ENCODE data around the gene DEFB131A.
A peak's percentile ranks its signal among the peaks of the same experiment; 100 is the strongest.
"Not testable (repeated sequence)": the region's sequence is repeated elsewhere in the genome, so short reads cannot be mapped to it uniquely, and the experiment has no call there.

Gene DEFB131A

DNA sequence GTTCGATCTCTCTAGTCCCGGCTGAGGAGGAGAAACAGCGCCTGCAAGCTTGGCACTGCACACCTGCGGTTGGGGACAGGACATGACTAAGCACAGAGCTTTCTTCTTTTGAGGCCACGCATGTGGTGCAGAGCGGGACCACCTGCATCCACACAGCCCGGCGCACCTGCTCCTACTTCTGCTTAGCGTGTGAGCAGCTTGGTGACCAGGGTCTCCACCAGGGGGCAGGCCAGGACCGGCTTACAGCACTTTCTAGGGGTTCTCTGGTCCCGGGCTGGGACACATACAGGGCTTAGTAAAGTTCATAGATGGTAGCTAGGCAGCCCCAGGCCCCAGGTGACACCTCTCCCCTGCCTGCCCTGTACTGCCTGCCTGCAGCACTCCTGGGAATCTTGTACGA lies 51.2 kb downstream of the DEFB131A start:
- DNase-seq, result peak; percentile 19

DNA sequence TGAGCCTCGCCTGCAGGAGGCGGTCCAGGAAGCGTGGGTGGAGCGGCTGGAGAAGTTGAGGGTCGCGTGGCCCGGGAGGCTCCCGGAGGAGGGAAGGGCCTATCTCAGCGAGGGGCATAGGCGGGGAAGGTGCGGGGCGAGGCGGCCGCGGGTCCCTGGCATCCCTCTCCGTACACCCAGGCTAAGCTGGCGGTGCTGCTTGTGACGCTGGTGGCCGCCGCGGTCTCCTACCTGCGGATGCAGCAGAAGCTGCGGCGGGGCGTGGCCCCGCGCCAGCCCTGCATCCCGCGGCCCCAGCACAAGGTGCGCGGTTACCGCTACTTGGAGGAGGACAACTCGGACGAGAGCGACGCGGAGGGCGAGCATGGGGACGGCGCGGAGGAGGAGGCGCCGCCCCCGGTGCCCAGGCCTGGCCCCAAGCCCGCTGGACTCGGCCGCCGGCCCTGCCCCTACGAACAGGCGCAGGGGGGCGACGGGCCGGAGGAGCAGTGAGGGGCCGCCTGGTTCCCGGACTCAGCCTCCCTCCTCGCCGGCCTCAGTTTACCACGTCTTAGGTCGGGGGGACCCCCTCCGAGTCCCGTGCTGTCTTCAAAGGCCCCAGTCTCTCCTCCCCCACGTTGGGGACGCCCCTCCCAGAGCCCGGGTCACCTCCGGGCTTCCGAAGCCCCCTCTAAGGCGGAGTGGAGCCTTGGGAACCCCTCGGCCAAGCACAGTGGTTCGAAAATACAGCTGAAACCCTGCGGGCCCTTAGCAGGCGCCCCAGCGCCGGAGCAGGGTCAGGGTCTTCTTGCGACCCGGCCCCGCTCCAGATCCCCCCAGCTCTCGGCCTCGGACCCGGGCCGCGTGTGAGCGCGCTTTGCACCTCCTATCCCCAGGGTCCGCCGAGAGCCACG lies 53.6 kb downstream of the DEFB131A start:
- not testable (repeated sequence) for DNase-seq

DNA sequence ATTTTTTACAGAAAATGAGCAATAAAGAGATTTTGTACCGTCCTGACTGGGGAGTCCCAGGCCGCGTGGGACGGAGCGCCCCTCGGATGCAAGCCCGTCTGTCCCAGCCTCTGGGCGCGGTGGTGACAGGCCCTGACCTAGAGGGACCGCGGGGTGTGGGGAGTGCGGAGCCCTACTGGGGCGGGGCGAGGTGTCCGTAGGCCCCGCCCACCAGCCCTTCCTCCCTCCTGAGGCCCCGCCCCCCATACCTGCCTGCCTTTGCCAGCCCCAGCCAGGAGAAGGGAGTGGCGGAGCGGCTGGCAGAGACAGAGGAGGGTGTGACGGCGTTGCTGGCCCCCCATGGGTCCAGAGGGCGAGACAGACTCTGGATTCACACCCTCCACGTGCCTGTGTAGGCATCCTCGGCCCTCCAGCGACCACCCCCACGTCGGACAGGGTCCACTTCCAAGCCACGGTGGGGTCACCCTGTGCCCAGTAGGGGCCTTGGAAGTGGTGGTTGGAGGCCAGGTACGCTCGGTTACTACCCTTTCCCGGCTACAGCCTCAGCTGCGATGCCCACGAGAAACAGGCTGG lies 54.3 kb downstream of the DEFB131A start:
- not testable (repeated sequence) for DNase-seq

GRCh38 chr4:9499974-9500487 lies 55.8 kb downstream of the DEFB131A start:
- not testable (repeated sequence) for DNase-seq

All from NCI-H146 (cell line).